Upper lobe of left lung (tissue), 4 donors: ENCODE data around the gene SNRPA.

Source experiments
- EP300 ChIP-seq, 4 donors: sonication (generic); formaldehyde crosslinking; IDR thresholded peaks; one replicate each; pipeline ENCODE4 v1.5.1; 2017; ENCODE audit warnings: antibody characterized with exemption in 4 of 4, control low read depth in 2 of 4
- POLR2A ChIP-seq, 4 donors: fragments of 450-650 bp; IDR thresholded peaks; one replicate each; pipeline ENCODE4 v1.5.1; 2016 to 2017; ENCODE audit warnings: antibody characterized with exemption in 4 of 4, mild to moderate bottlenecking in 2 of 4
- POLR2AphosphoS5 ChIP-seq, 2 donors: sonication (generic); formaldehyde crosslinking; IDR thresholded peaks; one replicate each; pipeline ENCODE4 v1.5.1; 2017; ENCODE audit warnings: antibody characterized with exemption in 2 of 2
- TF ChIP-seq, protein P1 (sequence below), 6 experiments: fragments of 450-650 bp in 4 of 6; fragments of 200-600 bp in 2 of 6; sonication (generic) in 2 of 6; IDR thresholded peaks; one replicate each; pipeline ENCODE4 v1.5.1; 2016 to 2019; ENCODE audit warnings: antibody characterized with exemption in 6 of 6

DNA sequence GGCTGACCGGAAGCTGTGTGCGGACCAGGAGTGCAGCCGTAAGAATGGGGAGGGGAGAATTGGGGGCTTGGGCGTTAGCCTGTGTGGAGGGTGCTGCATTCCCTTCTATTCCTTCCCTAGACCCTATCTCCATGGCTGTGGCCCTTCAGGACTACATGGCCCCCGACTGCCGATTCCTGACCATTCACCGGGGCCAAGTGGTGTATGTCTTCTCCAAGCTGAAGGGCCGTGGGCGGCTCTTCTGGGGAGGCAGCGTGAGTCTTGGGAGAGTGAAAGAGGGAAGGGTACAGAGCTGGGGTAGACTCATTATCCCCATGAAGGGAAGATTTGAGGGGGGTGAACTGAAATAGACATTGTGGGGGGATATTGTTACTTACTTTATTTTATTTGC, 24.6 kb downstream of the SNRPA start:
- no peak for TF ChIP-seq POLR2AphosphoS5 (IDR thresholded peaks at IDR 0.05)
- TF ChIP-seq, protein P1, sequence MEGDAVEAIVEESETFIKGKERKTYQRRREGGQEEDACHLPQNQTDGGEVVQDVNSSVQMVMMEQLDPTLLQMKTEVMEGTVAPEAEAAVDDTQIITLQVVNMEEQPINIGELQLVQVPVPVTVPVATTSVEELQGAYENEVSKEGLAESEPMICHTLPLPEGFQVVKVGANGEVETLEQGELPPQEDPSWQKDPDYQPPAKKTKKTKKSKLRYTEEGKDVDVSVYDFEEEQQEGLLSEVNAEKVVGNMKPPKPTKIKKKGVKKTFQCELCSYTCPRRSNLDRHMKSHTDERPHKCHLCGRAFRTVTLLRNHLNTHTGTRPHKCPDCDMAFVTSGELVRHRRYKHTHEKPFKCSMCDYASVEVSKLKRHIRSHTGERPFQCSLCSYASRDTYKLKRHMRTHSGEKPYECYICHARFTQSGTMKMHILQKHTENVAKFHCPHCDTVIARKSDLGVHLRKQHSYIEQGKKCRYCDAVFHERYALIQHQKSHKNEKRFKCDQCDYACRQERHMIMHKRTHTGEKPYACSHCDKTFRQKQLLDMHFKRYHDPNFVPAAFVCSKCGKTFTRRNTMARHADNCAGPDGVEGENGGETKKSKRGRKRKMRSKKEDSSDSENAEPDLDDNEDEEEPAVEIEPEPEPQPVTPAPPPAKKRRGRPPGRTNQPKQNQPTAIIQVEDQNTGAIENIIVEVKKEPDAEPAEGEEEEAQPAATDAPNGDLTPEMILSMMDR (IDR thresholded peaks at IDR 0.05), result no peak
- TF ChIP-seq POLR2A (IDR thresholded peaks at IDR 0.05), result no peak
- no peak for TF ChIP-seq EP300 (IDR thresholded peaks at IDR 0.05)
